Naive thymus-derived CD4-positive, alpha-beta T cell (primary cell): ENCODE results near the gene DOK6. TPM values are rescaled to one million over a fixed set of nuclear protein-coding genes. Genes with fewer than 3 reads are reported as not detected.
"Not testable (repeated sequence)": the region's sequence is repeated elsewhere in the genome, so short reads cannot be mapped to it uniquely, and the experiment has no call there.

ENCODE experiments used
- ATAC-seq: fragments of 150-1000 bp; cut with Tn5 transposase; 2 replicates; pipeline ENCODE4 v1.10.0; 2021; ENCODE audit warnings: mild to moderate bottlenecking, moderate library complexity
- CTCF ChIA-PET: fragments of 350-600 bp; sonication (Branson Sonifier 250); formaldehyde crosslinking; loops from one replicate; lab custom pipeline; 2021; ENCODE audit warnings: antibody characterized with exemption; lab: Charles Lee
- POLR2A ChIA-PET: fragments of 350-600 bp; sonication (Branson Sonifier 250); formaldehyde crosslinking; loops from one replicate; lab custom pipeline; 2021; ENCODE audit warnings: antibody characterized with exemption, inconsistent platforms; lab: Charles Lee
- DNase-seq, 9 donors: peaks; one replicate each; pipeline versions ENCODE4 v3.0.0 to v3.0.0-alpha.2; 2020 to 2022; ENCODE audit warnings: mixed read lengths in 1 of 9
- H3K27ac ChIP-seq: one replicate; pipeline ENCODE4 v1.7.0; 2013; ENCODE audit warnings: mild to moderate bottlenecking, low read depth, low read length, moderate library complexity
- H3K27me3 ChIP-seq, 2 donors: one replicate each; pipeline ENCODE4 v1.7.0; 2013; ENCODE audit warnings: low read length in 2 of 2, mild to moderate bottlenecking in 2 of 2, moderate library complexity in 2 of 2; ENCODE audit not compliant: control insufficient read depth in 2 of 2, insufficient read depth in 2 of 2
- H3K36me3 ChIP-seq, 3 experiments: 1 replicate in 2 of 3; 2 replicates in 1 of 3; pipeline ENCODE4 v1.7.0; 2013; ENCODE audit warnings: low read length in 3 of 3, mild to moderate bottlenecking in 3 of 3, moderate library complexity in 1 of 3; ENCODE audit not compliant: insufficient read depth in 3 of 3, control insufficient read depth in 2 of 3
- H3K4me1 ChIP-seq, 2 donors: one replicate each; pipeline ENCODE4 v1.7.0; 2013; ENCODE audit warnings: low read length in 2 of 2, mild to moderate bottlenecking in 2 of 2, moderate library complexity in 1 of 2; ENCODE audit not compliant: control insufficient read depth in 2 of 2, insufficient read depth in 2 of 2
- H3K4me3 ChIP-seq: 2 replicates; pipeline ENCODE4 v1.7.0; 2013; ENCODE audit warnings: mild to moderate bottlenecking, low read length
- H3K9me3 ChIP-seq, 3 experiments: 1 replicate in 2 of 3; 2 replicates in 1 of 3; pipeline ENCODE4 v1.7.0; 2013; ENCODE audit warnings: low read length in 3 of 3; ENCODE audit not compliant: control insufficient read depth in 2 of 3
- H3K27ac Mint-ChIP-seq, 9 donors: one replicate each; pipeline ENCODE4 v1.8.0; 2020 to 2022; ENCODE audit warnings: mixed read lengths in 9 of 9, mild to moderate bottlenecking in 8 of 9, moderate library complexity in 5 of 9, inconsistent platforms in 2 of 9
- H3K27me3 Mint-ChIP-seq, 5 donors: one replicate each; pipeline ENCODE4 v1.8.0; 2021 to 2022; ENCODE audit warnings: mixed read lengths in 5 of 5, mild to moderate bottlenecking in 1 of 5
- H3K36me3 Mint-ChIP-seq, 5 donors: one replicate each; pipeline ENCODE4 v1.8.0; 2020 to 2022; ENCODE audit warnings: mixed read lengths in 5 of 5, mild to moderate bottlenecking in 3 of 5, inconsistent platforms in 1 of 5
- H3K4me1 Mint-ChIP-seq, 7 donors: one replicate each; pipeline ENCODE4 v1.8.0; 2020 to 2022; ENCODE audit warnings: mixed read lengths in 7 of 7, mild to moderate bottlenecking in 3 of 7, inconsistent platforms in 1 of 7
- H3K4me3 Mint-ChIP-seq, 10 donors: one replicate each; pipeline ENCODE4 v1.8.0; 2020 to 2022; ENCODE audit warnings: mild to moderate bottlenecking in 10 of 10, mixed read lengths in 10 of 10, moderate library complexity in 6 of 10, inconsistent platforms in 2 of 10
- H3K9me3 Mint-ChIP-seq, 11 donors: one replicate each; pipeline ENCODE4 v1.8.0; 2020 to 2022; ENCODE audit warnings: mixed read lengths in 11 of 11, mild to moderate bottlenecking in 4 of 11, inconsistent platforms in 1 of 11, moderate library complexity in 1 of 11
- intact Hi-C, 2 donors: fragments of 100-400 bp; cut with micrococcal nuclease; formaldehyde crosslinking; loops; one replicate each; pipeline ENCODE4 v1.15.1; 2023
- polyA plus RNA-seq, 2 donors: library from polyadenylated mRNA; unstranded; fragments of 300-500 nt; fragmentation: Illumina TruSeq; gene quantifications; one replicate each; pipeline ENCODE4 v1.2.3, GENCODE V29; 2021
- total RNA-seq, 6 experiments: library from RNA in 5 of 6; stranded (reverse) in 5 of 6; gene quantifications; 1 replicate in 5 of 6; 2 replicates in 1 of 6; pipeline ENCODE4 v1.2.3 and lab custom pipeline; 2021 to 2026

Gene DOK6
- total and polyA plus RNA-seq, 7 experiments from 2014 or later, result 0.06 to 0.11 TPM; not detected in 5

GRCh38 chr18:69834980-69835379, 434.3 kb downstream of the DOK6 start:
- H3K4me1 ChIP-seq, H3K27ac Mint-ChIP-seq, POLR2A ChIA-PET, H3K27me3 Mint-ChIP-seq, H3K4me3 Mint-ChIP-seq, H3K9me3 Mint-ChIP-seq, H3K4me1 Mint-ChIP-seq, ATAC-seq, CTCF ChIA-PET, DNase-seq, intact Hi-C loops, H3K27ac ChIP-seq, H3K4me3 ChIP-seq, H3K27me3 ChIP-seq, H3K9me3 ChIP-seq, H3K36me3 ChIP-seq: not testable (repeated sequence)
- peaks cover 20 to 63% (median 26%) of the 10 kb centered on the region in 5 donors for H3K36me3 Mint-ChIP-seq

- Histone ChIP-seq H3K27ac (no peak overlapping the region), H3K36me3 (no peaks in the 10 kb centered on the region), H3K9me3 (no peaks in the 10 kb centered on the region), H3K27me3 (no peaks in the 10 kb centered on the region), H3K4me1 (no peaks in the 10 kb centered on the region), H3K4me3 (no peak overlapping the region)
- intact Hi-C loops, result no loop called here
- peaks cover 0 to 4% (median 0%) of the 10 kb centered on the region in 7 donors for H3K4me1 Mint-ChIP-seq
- ATAC-seq, result no peak
- no peak overlapping the region for H3K4me3 Mint-ChIP-seq
- DNase-seq, result no peak
- POLR2A ChIA-PET, result no interaction called here
- H3K9me3 Mint-ChIP-seq, result peaks cover 0 to 2% (median 0%) of the 10 kb centered on the region in 11 donors
- no peak overlapping the region for H3K27ac Mint-ChIP-seq
- no peaks in the 10 kb centered on the region for H3K27me3 Mint-ChIP-seq
- CTCF ChIA-PET, result interaction anchor here (0.7 kb wide), 1 partner anchor 17 kb away, joined by 3 read pairs; no protein-coding TSS in a partner anchor
- peaks cover 4 to 40% (median 8%) of the 10 kb centered on the region in 5 donors for H3K36me3 Mint-ChIP-seq
Measured at GRCh38 chr18:69838003-69838402, 437.3 kb downstream of the DOK6 start.

GRCh38 chr18:69838620-69839411, 438.1 kb downstream of the DOK6 start:
- Mint-ChIP-seq H3K9me3 (peaks cover 0 to 2% (median 0%) of the 10 kb centered on the region in 11 donors), H3K4me1 (peaks cover 0 to 4% (median 0%) of the 10 kb centered on the region in 7 donors), H3K27ac (no peak overlapping the region), H3K27me3 (no peaks in the 10 kb centered on the region), H3K4me3 (no peak overlapping the region), H3K36me3 (peaks cover 4 to 33% (median 8%) of the 10 kb centered on the region in 5 donors)
- ChIA-PET POLR2A (interaction anchor here (0.7 kb wide), 1 partner anchor 360 kb away, joined by 3 read pairs; no protein-coding TSS in a partner anchor), CTCF (interaction anchor here (0.6 to 0.9 kb wide), 2 partner anchors 18 to 264 kb away, joined by 3 to 4 read pairs; no protein-coding TSS in a partner anchor)
- no peaks in the 10 kb centered on the region for H3K4me1 ChIP-seq
- no peak overlapping the region for H3K27ac ChIP-seq
- H3K9me3 ChIP-seq, result no peaks in the 10 kb centered on the region
- no peaks in the 10 kb centered on the region for H3K36me3 ChIP-seq
- DNase-seq (no peak), ATAC-seq (peak; percentile 41)
- intact Hi-C loops, result no loop called here
- no peak overlapping the region for H3K4me3 ChIP-seq
- H3K27me3 ChIP-seq, result no peaks in the 10 kb centered on the region

GRCh38 chr18:69839497-69839896, 438.8 kb downstream of the DOK6 start:
- H3K27me3 Mint-ChIP-seq, result no peaks in the 10 kb centered on the region
- POLR2A ChIA-PET, result interaction anchor here (0.7 kb wide), 1 partner anchor 359 kb away, joined by 3 read pairs; no protein-coding TSS in a partner anchor
- Histone ChIP-seq H3K27me3 (no peaks in the 10 kb centered on the region), H3K36me3 (no peaks in the 10 kb centered on the region), H3K4me3 (no peak overlapping the region), H3K9me3 (no peaks in the 10 kb centered on the region), H3K27ac (no peak overlapping the region), H3K4me1 (no peaks in the 10 kb centered on the region)
- CTCF ChIA-PET, result interaction anchor here (0.6 kb wide), 2 partner anchors 105 to 265 kb away, joined by 3 read pairs; no protein-coding TSS in a partner anchor
- H3K9me3 Mint-ChIP-seq, result peaks cover 0 to 2% (median 0%) of the 10 kb centered on the region in 11 donors
- peak overlapping the region in 1 of 9 donors; percentile 46 for H3K27ac Mint-ChIP-seq
- DNase-seq, result no peak
- no peak overlapping the region for H3K4me3 Mint-ChIP-seq
- no peak for ATAC-seq
- peaks cover 0 to 29% (median 5%) of the 10 kb centered on the region in 5 donors for H3K36me3 Mint-ChIP-seq
- intact Hi-C loops, result no loop called here
- H3K4me1 Mint-ChIP-seq, result peaks cover 0 to 4% (median 0%) of the 10 kb centered on the region in 7 donors

- no peak overlapping the region for H3K27ac ChIP-seq
- ChIA-PET POLR2A (interaction anchor here (0.9 kb wide), 1 partner anchor 10 kb away, joined by 3 read pairs; no protein-coding TSS in a partner anchor), CTCF (interaction anchor here (0.6 kb wide), 1 partner anchor 104 kb away, joined by 3 read pairs; no protein-coding TSS in a partner anchor)
- H3K27me3 ChIP-seq, result no peaks in the 10 kb centered on the region
- H3K9me3 ChIP-seq, result no peaks in the 10 kb centered on the region
- no peak overlapping the region for H3K27ac Mint-ChIP-seq
- H3K4me1 ChIP-seq, result no peaks in the 10 kb centered on the region
- no peak overlapping the region for H3K4me3 ChIP-seq
- H3K27me3 Mint-ChIP-seq, result no peaks in the 10 kb centered on the region
- H3K9me3 Mint-ChIP-seq, result peaks cover 0 to 2% (median 0%) of the 10 kb centered on the region in 11 donors
- intact Hi-C loops, result no loop called here
- ATAC-seq (no peak), DNase-seq (no peak)
- H3K36me3 Mint-ChIP-seq, result peaks cover 0 to 25% (median 4%) of the 10 kb centered on the region in 5 donors
- peaks cover 0 to 4% (median 0%) of the 10 kb centered on the region in 7 donors for H3K4me1 Mint-ChIP-seq
- no peak overlapping the region for H3K4me3 Mint-ChIP-seq
- no peaks in the 10 kb centered on the region for H3K36me3 ChIP-seq
Measured at GRCh38 chr18:69840001-69840400, 439.3 kb downstream of the DOK6 start.

GRCh38 chr18:69840445-69840844, 439.8 kb downstream of the DOK6 start:
- no peak overlapping the region for H3K27ac ChIP-seq
- CTCF ChIA-PET, result no interaction called here
- peaks cover 0 to 4% (median 0%) of the 10 kb centered on the region in 7 donors for H3K4me1 Mint-ChIP-seq
- H3K36me3 Mint-ChIP-seq, result peaks cover 0 to 22% (median 4%) of the 10 kb centered on the region in 5 donors
- no peak overlapping the region for H3K4me3 Mint-ChIP-seq
- no peaks in the 10 kb centered on the region for H3K27me3 Mint-ChIP-seq
- ATAC-seq, result no peak
- no peaks in the 10 kb centered on the region for H3K9me3 ChIP-seq
- H3K4me1 ChIP-seq, result no peaks in the 10 kb centered on the region
- no peak overlapping the region for H3K27ac Mint-ChIP-seq
- no peaks in the 10 kb centered on the region for H3K36me3 ChIP-seq
- intact Hi-C loops, result no loop called here
- H3K9me3 Mint-ChIP-seq, result peaks cover 0 to 1% (median 0%) of the 10 kb centered on the region in 11 donors
- no peak for DNase-seq
- no peak overlapping the region for H3K4me3 ChIP-seq
- POLR2A ChIA-PET, result interaction anchor here (0.9 kb wide), 1 partner anchor 10 kb away, joined by 3 read pairs; no protein-coding TSS in a partner anchor
- H3K27me3 ChIP-seq, result no peaks in the 10 kb centered on the region
